IMR-90 (cell line): ENCODE data around the gene ATM. TPM values are rescaled to one million over a fixed set of nuclear protein-coding genes. Genes with fewer than 3 reads are reported as not detected.

ENCODE experiments used
- ATAC-seq: fragments of 200-7000 bp; cut with Tn5 transposase; 2 replicates; pipeline ENCODE4 v1.9.1; 2020; ENCODE audit warnings: low read depth, mild to moderate bottlenecking, moderate library complexity
- BruUV-seq: library from RNA; stranded (reverse); fragments of 400-500 nt; replicated peaks from 2 replicates; lab custom pipeline; 2021; lab: Mats Ljungman, UMichigan
- CTCF ChIA-PET: fragments of 300-600 bp; formaldehyde crosslinking; extraction: SDS; loops from one replicate; lab custom pipeline; 2021; ENCODE audit warnings: antibody characterized with exemption; lab: Yijun Ruan, JAX
- POLR2A ChIA-PET: fragments of 300-600 bp; sonication (Branson Sonifier 250); formaldehyde crosslinking; loops from one replicate; lab custom pipeline; 2022; ENCODE audit warnings: antibody characterized with exemption; ENCODE audit not compliant: unreplicated experiment; lab: Charles Lee
- DNase-seq: peaks from one replicate; pipeline ENCODE4 v3.0.0; 2013
- H2AFZ ChIP-seq: replicated peaks from 2 replicates; pipeline ENCODE3; 2013; ENCODE audit warnings: low read length, mild to moderate bottlenecking; ENCODE audit not compliant: poor library complexity
- H2AK5ac ChIP-seq: 2 replicates; pipeline ENCODE4 v1.6.1; 2013; ENCODE audit warnings: low read depth, low read length, inconsistent platforms
- H2AK9ac ChIP-seq: replicated peaks from 2 replicates; pipeline ENCODE3; 2013; ENCODE audit warnings: mild to moderate bottlenecking, low read depth, low read length, moderate library complexity; ENCODE audit not compliant: poor library complexity
- H2BK120ac ChIP-seq: 2 replicates; pipeline ENCODE4 v1.6.1; 2013; ENCODE audit warnings: low read depth, low read length, inconsistent platforms
- H2BK15ac ChIP-seq: 3 replicates; pipeline ENCODE4 v1.6.1; 2013; ENCODE audit warnings: low read depth, low read length, inconsistent platforms
- H2BK20ac ChIP-seq: 2 replicates; pipeline ENCODE4 v1.6.1; 2013; ENCODE audit warnings: low read depth, mild to moderate bottlenecking, inconsistent platforms, low read length, moderate library complexity
- H2BK5ac ChIP-seq: 2 replicates; pipeline ENCODE4 v1.6.1; 2013; ENCODE audit warnings: mild to moderate bottlenecking, low read depth, low read length, inconsistent platforms; ENCODE audit not compliant: poor library complexity, severe bottlenecking
- H3K14ac ChIP-seq: replicated peaks from 2 replicates; pipeline ENCODE4 v1.6.1; 2013; ENCODE audit warnings: low read depth, low read length, inconsistent platforms
- H3K18ac ChIP-seq: 2 replicates; pipeline ENCODE4 v1.6.1; 2013; ENCODE audit warnings: low read depth, low read length, control low read depth
- H3K23ac ChIP-seq: 2 replicates; pipeline ENCODE4 v1.6.1; 2013; ENCODE audit warnings: low read depth, low read length, inconsistent platforms
- H3K27ac ChIP-seq: 2 replicates; pipeline ENCODE4 v1.5.1; 2013; ENCODE audit warnings: mild to moderate bottlenecking, control low read depth, low read length; ENCODE audit not compliant: insufficient read depth
- H3K27me3 ChIP-seq: 2 replicates; pipeline ENCODE4 v1.6.1; 2013; ENCODE audit warnings: low read length; ENCODE audit not compliant: control insufficient read depth, insufficient read depth
- H3K36me3 ChIP-seq: 2 replicates; pipeline ENCODE4 v1.6.1; 2013; ENCODE audit warnings: low read length, mixed read lengths; ENCODE audit not compliant: control insufficient read depth, insufficient read depth
- H3K4ac ChIP-seq: 2 replicates; pipeline ENCODE4 v1.6.1; 2013; ENCODE audit warnings: low read depth, low read length, inconsistent platforms
- H3K4me1 ChIP-seq: 2 replicates; pipeline ENCODE4 v1.6.1; 2013; ENCODE audit warnings: low read length, mixed read lengths; ENCODE audit not compliant: control insufficient read depth, insufficient read depth
- H3K4me2 ChIP-seq: 2 replicates; pipeline ENCODE4 v1.6.1; 2013; ENCODE audit warnings: low read depth, mild to moderate bottlenecking, control low read depth, low read length, moderate library complexity
- H3K4me3 ChIP-seq: 2 replicates; pipeline ENCODE4 v1.5.1; 2013; ENCODE audit warnings: low read depth, mild to moderate bottlenecking, control low read depth, low read length, moderate library complexity; ENCODE audit not compliant: insufficient read depth
- H3K56ac ChIP-seq: 2 replicates; pipeline ENCODE4 v1.6.1; 2013; ENCODE audit warnings: low read length, inconsistent platforms; ENCODE audit not compliant: insufficient read depth; ENCODE audit errors: extremely low read depth
- H3K79me1 ChIP-seq, 2 experiments: 2 replicates each; pipeline ENCODE4 v1.6.1; 2013; ENCODE audit warnings: low read length in 2 of 2, inconsistent platforms in 1 of 2, low read depth in 1 of 2
- H3K9ac ChIP-seq: 2 replicates; pipeline ENCODE4 v1.6.1; 2013; ENCODE audit warnings: low read depth, low read length, control low read depth
- H3K9me1 ChIP-seq: 2 replicates; pipeline ENCODE4 v1.6.1; 2013; ENCODE audit warnings: low read length, inconsistent platforms; ENCODE audit not compliant: insufficient read depth
- H3K9me3 ChIP-seq: 2 replicates; pipeline ENCODE4 v1.6.1; 2013; ENCODE audit warnings: low read length; ENCODE audit not compliant: control insufficient read depth, insufficient read depth
- H4K20me1 ChIP-seq: 2 replicates; pipeline ENCODE4 v1.6.1; 2013; ENCODE audit warnings: low read length, inconsistent platforms; ENCODE audit not compliant: insufficient read depth
- H4K5ac ChIP-seq: 2 replicates; pipeline ENCODE4 v1.6.1; 2013; ENCODE audit warnings: mild to moderate bottlenecking, low read depth, low read length, control low read depth
- H4K8ac ChIP-seq, 2 experiments: 2 replicates each; pipeline ENCODE4 v1.6.1; 2013; ENCODE audit warnings: low read depth in 2 of 2, low read length in 2 of 2, control low read depth in 1 of 2, inconsistent platforms in 1 of 2
- H4K91ac ChIP-seq: 2 replicates; pipeline ENCODE4 v1.6.1; 2013; ENCODE audit warnings: low read depth, low read length, inconsistent platforms; ENCODE audit not compliant: insufficient read depth
- RAD21 ChIP-seq: IDR thresholded peaks from 2 replicates; pipeline ENCODE4 v1.6.1; 2012; ENCODE audit warnings: low read length, improper control_type of control experiment
- WGBS, 2 experiments: methylation state at CpG; one replicate each; pipeline versions ENCODE4 v1.1.5 to v1.1.7; 2013; ENCODE audit warnings: missing lambda C conversion rate in 2 of 2; ENCODE audit not compliant: insufficient read length in 1 of 2; ENCODE audit errors: extremely low coverage in 2 of 2; 5-methylcytosine and 5-hydroxymethylcytosine counted together
- dilution Hi-C: fragments of 300-500 bp; cut with HindIII; formaldehyde crosslinking; loops from one replicate; pipeline ENCODE4 v1.14.3; 2018; ENCODE audit warnings: low sequenced_read_pairs; ENCODE audit not compliant: unreplicated experiment
- in situ Hi-C: fragments of 300-500 bp; cut with MboI; formaldehyde crosslinking; loops from 3 replicates; pipeline ENCODE4 v1.14.3; 2019; ENCODE audit warnings: low sequenced_read_pairs, inconsistent platforms, mixed read lengths
- intact Hi-C: fragments of 100-400 bp; cut with micrococcal nuclease; formaldehyde crosslinking; loops from 2 replicates; pipeline ENCODE4 v1.10.0; 2022
- polyA plus RNA-seq, 3 experiments: library from polyadenylated mRNA; depleted of rRNA; stranded (reverse); fragments of >200 nt; gene quantifications; 2 replicates each; pipeline ENCODE4 v1.2.3, GENCODE V29; 2012; ENCODE audit warnings: low replicate concordance in 1 of 3
- total RNA-seq: library from RNA; depleted of rRNA; stranded (reverse); fragments of >200 nt; gene quantifications from 2 replicates; pipeline ENCODE4 v1.2.3, GENCODE V29; 2012

The ATM gene
- total and polyA plus RNA-seq, 2 of the 4 experiments (the other 2 are of a cell fraction) = 18.1 to 30.6 TPM

- peaks cover 5% of the 10 kb centered on the region; the same call in 1 of the 2 replicates for H3K9me1 ChIP-seq
- peaks cover 24% of the 10 kb centered on the region for H3K36me3 ChIP-seq
- H3K18ac ChIP-seq = no peak overlapping the region
- ATAC-seq = no peak
- no peak overlapping the region for H3K27ac ChIP-seq
- no peaks in the 10 kb centered on the region; the same call in 1 of the 2 replicates for H3K9me3 ChIP-seq
- no peak overlapping the region for H4K5ac ChIP-seq
- dilution Hi-C loops = no loop called here
- H2BK5ac ChIP-seq = no peak overlapping the region
- ChIA-PET CTCF (no interaction called here), POLR2A (no interaction called here)
- no peak overlapping the region for H2AK9ac ChIP-seq
- H3K23ac ChIP-seq = no peak overlapping the region
- no peak for DNase-seq
- H3K79me1 ChIP-seq = peaks cover 0 to 13% of the 10 kb centered on the region in 2 experiments; a peak in 1 of 4 replicates
- no peak overlapping the region for H3K4ac ChIP-seq
- no peak overlapping the region for H4K8ac ChIP-seq
- H2AK5ac ChIP-seq = no peak overlapping the region
- H3K4me1 ChIP-seq = no peaks in the 10 kb centered on the region
- H3K56ac ChIP-seq = no peak overlapping the region
- no CpG with 5 or more reads among the region's 2 CpGs for WGBS, 2 experiments
- intact Hi-C loops = loop anchor here (5.0 kb wide), 1 partner anchor 52 kb away; no protein-coding TSS in a partner anchor
- no peak overlapping the region for H3K4me2 ChIP-seq
- H4K91ac ChIP-seq = no peak overlapping the region
- no peaks in the 10 kb centered on the region for H3K27me3 ChIP-seq
- H3K9ac ChIP-seq = no peak overlapping the region
- in situ Hi-C loops = no loop called here
- H2BK20ac ChIP-seq = no peak overlapping the region
- no TSS peak for BruUV-seq
- no peak overlapping the region for H2AFZ ChIP-seq
- no peak overlapping the region for H3K4me3 ChIP-seq
- H2BK15ac ChIP-seq = no peak overlapping the region
- H2BK120ac ChIP-seq = no peak overlapping the region
- H3K14ac ChIP-seq = no peak overlapping the region
- TF ChIP-seq RAD21 = no peak
- no peaks in the 10 kb centered on the region for H4K20me1 ChIP-seq
These were observed 12.8 kb downstream of the ATM start for GRCh38 chr11:108235633-108236032.
